ENCODE data around the gene TCTN3.
A peak's percentile ranks its signal among the peaks of the same experiment; 100 is the strongest.
"Not testable (repeated sequence)": the region's sequence is repeated elsewhere in the genome, so short reads cannot be mapped to it uniquely, and the experiment has no call there.

The TCTN3 gene

GRCh38 chr10:95688648-95689047 lies 5.1 kb downstream of the TCTN3 start:
- no peak for DNase-seq (ENCODE audit: low read depth)

GRCh38 chr10:95683966-95684365 lies 9.8 kb downstream of the TCTN3 start:
- no peak for DNase-seq (ENCODE audit: low read depth)

DNA sequence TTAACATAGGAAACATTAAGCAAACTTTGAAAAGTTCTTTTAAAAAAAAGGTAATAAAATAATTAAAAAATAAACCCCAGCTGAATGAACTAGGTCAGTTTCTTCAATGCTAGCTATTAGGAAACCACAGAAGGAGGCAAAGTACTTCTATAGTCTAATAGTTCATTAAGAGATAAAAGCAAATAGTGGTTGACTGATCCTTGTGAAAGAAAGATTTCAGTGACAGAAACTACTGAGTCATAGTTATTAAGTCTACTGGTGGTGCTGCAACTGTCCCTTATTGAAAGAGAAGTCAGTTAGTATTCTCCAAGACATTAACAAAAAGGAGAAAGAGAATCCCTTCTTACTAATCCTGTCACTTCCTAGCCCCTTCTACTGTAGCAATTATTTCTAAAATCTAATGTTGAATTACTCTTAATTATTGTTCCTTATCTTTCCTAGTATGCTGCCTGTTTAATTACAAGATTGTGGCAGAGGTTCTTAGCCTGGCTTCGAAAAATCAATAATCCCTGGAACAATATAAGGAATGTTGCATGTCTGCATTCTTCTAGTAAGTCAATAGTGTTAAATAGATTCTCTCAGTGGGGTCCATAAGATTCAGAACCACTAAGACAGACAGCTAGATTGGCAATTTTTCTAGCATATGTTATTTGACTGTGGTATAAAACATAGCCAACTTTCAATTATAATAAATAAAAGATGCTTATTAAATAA lies 18.2 kb downstream of the TCTN3 start:
- no peak for DNase-seq (ENCODE audit: low read depth)

GRCh38 chr10:95674643-95675042 lies 19.1 kb downstream of the TCTN3 start:
- DNase-seq (ENCODE audit: low read depth): no peak

- DNase-seq (ENCODE audit: low read depth): not testable (repeated sequence)
Observed at GRCh38 chr10:95672641-95673040, 21.1 kb downstream of the TCTN3 start.

GRCh38 chr10:95664543-95664942 lies 29.2 kb downstream of the TCTN3 start:
- no peak for DNase-seq (ENCODE audit: low read depth)

- DNase-seq (ENCODE audit: low read depth): no peak
Observed at GRCh38 chr10:95663496-95663895, 30.2 kb downstream of the TCTN3 start.

GRCh38 chr10:95661818-95662217 lies 31.9 kb downstream of the TCTN3 start:
- no peak for DNase-seq (ENCODE audit: low read depth)

DNA sequence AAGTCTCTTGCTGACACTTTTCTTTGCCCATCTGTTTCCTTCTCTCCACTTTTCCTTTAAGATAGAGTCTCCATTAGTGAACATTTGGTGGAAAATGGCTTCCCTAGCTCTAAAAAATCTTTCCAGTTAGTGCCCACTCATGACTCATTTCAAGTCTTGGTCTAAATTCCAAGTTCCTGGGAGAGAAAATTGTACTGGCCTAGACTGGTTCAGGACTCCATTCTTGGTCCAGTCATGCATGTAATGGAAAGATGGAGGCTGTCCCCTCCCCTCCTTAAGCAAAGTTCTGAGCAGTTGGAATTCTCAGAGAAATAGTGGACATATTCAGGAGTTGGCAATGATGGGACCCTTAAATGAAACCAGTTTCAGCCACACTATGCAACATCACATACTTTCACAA lies 33.4 kb downstream of the TCTN3 start:
- DNase-seq (ENCODE audit: low read depth): no peak

GRCh38 chr10:95657250-95657649 lies 36.5 kb downstream of the TCTN3 start:
- DNase-seq (ENCODE audit: low read depth): no peak

GRCh38 chr10:95656291-95657164 lies 37.2 kb downstream of the TCTN3 start, which contains the start of gene ALDH18A1:
Gene ALDH18A1 (minus strand): TSS chr10:95656711. CDS start chr10:95653377, 3,334 bp downstream.
- DNase-seq (ENCODE audit: low read depth): peak; percentile 91

DNA sequence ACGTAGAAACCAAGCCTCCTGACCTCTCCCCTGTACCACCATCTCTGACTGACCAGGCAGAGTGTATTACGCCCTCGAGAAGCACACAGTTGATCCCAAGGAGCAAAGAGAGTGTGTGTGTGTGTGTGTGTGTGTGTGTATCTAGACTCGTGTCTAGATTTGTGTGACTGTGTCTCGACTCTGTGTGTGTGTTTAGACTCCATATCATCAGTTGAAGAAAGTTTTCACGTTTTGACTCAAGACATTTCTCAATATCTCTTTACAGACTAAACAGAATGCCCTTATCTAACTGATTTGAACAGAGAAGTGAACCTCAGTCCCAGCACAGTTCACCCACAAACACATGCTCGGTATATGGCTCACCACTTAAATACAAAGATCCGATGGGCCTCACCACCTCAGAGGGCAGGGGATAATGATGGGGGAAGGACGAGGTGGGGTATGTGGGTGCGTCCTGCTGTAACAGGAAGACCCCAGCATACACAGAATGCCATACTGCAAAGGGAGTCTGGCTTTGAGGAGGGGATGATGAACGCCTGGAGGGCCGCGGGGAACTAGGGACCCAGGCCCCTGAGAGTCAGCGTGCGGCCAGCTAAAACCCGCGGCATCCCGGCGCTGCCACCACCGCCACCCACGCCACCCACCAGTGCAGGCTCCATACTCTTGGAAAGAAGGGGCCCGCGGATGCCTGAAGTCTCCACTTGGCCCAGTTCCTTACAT lies 38.0 kb downstream of the TCTN3 start:
- peak; percentile 1 for DNase-seq (ENCODE audit: low read depth)

GRCh38 chr10:95653895-95654294 lies 39.8 kb downstream of the TCTN3 start:
- no peak for DNase-seq (ENCODE audit: low read depth)

GRCh38 chr10:95651346-95652060 lies 42.2 kb downstream of the TCTN3 start:
- no peak for DNase-seq (ENCODE audit: low read depth)

- no peak for DNase-seq (ENCODE audit: low read depth)
Observed at GRCh38 chr10:95650232-95650631, 43.5 kb downstream of the TCTN3 start.

- no peak for DNase-seq (ENCODE audit: low read depth)
Observed at GRCh38 chr10:95648138-95648537, 45.6 kb downstream of the TCTN3 start.

- no peak for DNase-seq (ENCODE audit: low read depth)
Observed at GRCh38 chr10:95646160-95646559, 47.6 kb downstream of the TCTN3 start.

- DNase-seq (ENCODE audit: low read depth): no peak
Observed at GRCh38 chr10:95644901-95645300, 48.8 kb downstream of the TCTN3 start.

DNA sequence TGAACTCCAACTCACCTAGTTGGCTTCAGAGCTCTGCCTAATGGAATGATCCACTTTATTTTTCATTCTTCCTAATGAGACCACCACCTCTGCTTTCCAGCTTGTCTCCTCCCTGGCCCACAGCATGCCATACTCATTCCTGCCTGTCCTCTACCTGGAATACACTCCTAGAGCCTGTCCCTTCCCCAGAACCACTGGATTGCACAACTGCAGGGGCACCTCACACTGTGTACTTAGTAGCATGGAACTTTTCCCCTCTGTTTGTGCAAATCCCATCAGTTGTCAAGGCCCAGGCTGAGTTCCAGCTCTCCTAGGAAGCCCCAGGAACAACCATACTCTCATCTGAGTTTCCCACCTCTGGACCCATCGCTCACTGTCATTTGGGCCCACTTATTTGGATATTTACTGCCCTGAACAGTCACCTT lies 52.8 kb downstream of the TCTN3 start:
- no peak for DNase-seq (ENCODE audit: low read depth)

DNA sequence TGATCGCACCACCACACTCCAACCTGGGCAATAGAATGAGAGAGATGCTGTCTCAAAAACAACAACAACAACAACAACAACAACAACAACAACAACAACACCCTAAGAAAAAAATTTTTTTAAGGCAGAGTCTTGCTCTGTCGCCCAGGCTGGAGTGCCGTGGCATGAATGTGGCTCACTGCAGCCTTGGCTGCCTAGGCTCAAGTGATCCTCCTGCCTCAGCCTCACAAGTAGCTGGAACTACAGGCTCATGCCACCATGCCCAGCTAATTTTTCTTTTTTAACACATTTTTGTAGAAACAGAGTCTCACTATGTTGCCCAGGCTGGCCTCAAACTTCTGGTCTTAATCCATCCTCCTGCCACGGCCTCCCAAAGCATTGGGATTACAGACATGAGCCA lies 55.8 kb downstream of the TCTN3 start:
- no peak for DNase-seq (ENCODE audit: low read depth)

DNA sequence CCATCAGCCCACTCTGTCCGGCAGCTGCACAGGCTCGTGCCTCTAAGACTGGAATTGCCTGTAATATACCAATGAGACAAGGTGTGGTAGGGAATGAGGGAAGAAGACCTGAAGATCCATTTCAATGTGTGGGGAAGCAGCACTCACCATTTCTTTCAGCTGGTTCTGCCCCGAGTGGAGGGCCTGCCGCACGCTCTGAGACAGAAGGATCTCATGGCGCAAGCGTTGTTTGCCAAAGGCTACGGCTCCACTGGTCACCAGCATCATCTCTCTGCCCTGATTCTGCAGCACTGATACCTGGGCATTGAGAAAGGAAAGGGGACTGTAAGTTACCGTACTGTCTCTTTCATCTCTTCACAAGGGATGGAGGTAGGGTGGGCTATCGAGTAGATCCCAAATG lies 56.6 kb downstream of the TCTN3 start:
- DNase-seq (ENCODE audit: low read depth): no peak

GRCh38 chr10:95635319-95635733 lies 58.4 kb downstream of the TCTN3 start:
- DNase-seq (ENCODE audit: low read depth): no peak
